Activated CD8-positive, alpha-beta memory T cell treated with anti-CD3 and anti-CD28 coated beads, Interleukin-2, amount 50 U/mL, for 24 hours (primary cell): ENCODE results near the gene ABCB6.

ENCODE experiments used
- DNase-seq: peaks from one replicate; pipeline ENCODE4 v3.0.0-alpha.2; 2020; ENCODE audit errors: extremely low read depth

ABCB6 gene

DNA sequence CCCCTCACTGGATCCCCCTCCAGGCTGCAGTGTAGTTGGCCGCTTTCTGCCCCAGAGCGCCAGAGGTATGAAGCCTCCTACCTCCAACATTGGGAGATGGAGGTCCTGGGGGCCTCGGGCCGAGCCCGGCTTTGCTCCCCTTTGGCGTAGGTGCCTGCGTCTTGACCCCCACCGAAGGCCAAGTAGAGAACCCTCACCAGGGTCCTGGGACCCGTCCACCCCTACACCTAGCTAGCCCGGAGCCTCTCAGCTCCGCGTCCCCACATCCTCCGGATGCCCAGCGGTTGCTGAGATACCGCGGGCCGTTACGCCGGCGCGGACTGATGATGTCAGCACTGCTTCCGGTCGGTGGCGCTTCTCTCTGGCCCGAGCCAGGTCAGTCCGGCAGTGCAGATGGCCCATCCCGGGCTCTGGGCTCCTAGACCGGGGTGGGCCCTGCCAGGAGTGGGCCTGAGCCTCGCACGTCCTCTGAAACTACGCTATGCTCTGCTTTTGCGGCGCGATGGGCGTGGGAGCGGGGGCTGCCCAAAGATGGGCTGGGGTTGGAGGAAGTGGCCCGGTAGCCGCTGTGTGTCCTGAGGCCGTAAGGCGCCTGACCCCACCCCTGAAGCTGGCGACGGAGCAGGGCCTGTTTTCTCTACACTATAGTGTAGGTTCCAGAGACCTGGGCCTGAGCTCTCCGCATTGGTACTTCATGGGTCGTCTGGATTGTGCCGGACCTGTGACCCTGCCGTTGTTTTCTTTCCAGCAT is 26.6 kb upstream of the ABCB6 start, which contains the start of the genes GLB1L and STK16:
Gene GLB1L (minus strand): TSS at position 297 of the 751 bp plus-strand sequence. CDS start 1,871 bp downstream, outside the sequence.
Gene STK16 (plus strand): TSS at position 332 of the 751 bp plus-strand sequence. CDS start 521 bp downstream, outside the sequence.
- DNase-seq = peak; percentile 79

DNA sequence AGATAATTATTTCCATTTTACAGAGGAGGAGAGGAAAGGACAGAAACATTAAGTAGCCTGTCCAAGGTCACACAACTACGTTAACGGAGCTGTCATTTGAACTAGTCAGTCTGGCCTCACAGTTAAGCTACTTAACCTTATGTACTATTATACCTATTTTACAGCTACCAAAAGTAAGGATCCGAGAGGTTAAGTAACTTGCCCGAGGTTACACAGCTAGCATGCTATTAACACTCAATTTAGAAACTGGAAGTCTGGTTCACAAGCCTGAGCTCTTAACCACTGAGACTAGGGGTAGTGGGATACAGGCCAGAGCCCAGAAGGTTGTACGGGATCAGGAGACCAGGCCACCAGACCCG is 26.0 kb upstream of the ABCB6 start:
- no peak for DNase-seq

DNA sequence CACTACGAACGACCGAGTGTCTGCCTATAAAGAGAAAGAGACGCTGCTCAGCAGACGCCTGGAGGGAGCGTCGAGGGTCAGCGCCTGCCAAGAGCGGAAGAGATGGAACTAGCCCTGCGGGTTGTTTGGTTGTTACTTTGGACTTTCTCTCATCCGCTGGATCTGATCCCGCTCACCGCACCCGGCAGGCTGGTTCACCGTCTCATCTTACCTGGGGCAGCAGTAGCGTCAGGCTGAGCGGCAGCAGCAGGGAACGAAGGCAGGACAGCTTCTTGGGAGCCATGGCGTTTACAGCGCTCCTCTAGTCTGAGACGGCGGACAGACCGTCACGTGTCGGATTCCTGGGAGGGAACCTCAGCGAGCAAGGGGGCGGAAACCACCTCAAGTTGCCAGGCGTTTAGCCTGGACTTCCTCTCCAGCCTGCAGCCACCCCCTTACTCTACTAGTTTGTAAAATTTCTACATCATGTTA is 24.6 kb upstream of the ABCB6 start:
- DNase-seq = no peak

DNA sequence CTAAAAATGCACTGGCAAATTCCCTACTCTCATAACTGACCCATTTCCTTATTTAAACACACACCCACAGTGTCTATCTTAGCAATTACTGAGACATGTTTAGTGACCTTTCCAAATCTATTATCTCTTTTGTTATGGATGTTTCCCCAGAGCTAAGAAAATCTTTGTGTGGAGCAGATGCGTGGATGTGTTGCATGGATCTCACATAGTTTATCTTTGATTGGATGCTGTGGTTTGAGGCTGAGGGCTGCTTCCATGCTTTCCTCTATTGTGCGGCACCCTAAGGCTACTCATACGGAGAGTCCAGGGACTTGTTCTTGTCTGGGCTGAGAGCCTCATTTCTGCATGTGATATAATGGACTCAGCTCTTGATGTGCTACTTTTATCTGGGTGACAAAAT is 15.6 kb upstream of the ABCB6 start:
- DNase-seq = no peak

DNA sequence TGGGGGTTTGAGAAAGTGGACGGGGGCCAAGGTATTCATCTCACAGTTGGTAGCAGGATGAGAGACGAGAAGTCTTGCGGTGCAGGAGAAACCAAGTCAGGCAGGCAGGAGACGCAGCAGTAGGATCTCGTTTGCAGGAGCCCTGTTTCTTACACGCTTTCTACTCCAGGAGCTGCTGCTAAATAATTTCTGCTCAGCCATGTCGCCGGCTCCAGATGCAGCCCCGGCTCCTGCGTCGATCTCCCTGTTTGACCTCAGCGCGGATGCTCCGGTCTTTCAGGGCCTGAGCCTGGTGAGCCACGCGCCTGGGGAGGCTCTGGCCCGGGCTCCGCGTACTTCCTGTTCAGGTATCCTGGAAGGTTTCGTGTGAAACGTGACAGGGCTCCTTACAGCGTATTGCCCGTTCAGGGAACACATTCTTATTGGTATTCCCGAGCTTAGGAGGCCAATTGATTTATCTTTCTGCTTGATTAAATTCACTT is 11.3 kb upstream of the ABCB6 start:
- no peak for DNase-seq

DNA sequence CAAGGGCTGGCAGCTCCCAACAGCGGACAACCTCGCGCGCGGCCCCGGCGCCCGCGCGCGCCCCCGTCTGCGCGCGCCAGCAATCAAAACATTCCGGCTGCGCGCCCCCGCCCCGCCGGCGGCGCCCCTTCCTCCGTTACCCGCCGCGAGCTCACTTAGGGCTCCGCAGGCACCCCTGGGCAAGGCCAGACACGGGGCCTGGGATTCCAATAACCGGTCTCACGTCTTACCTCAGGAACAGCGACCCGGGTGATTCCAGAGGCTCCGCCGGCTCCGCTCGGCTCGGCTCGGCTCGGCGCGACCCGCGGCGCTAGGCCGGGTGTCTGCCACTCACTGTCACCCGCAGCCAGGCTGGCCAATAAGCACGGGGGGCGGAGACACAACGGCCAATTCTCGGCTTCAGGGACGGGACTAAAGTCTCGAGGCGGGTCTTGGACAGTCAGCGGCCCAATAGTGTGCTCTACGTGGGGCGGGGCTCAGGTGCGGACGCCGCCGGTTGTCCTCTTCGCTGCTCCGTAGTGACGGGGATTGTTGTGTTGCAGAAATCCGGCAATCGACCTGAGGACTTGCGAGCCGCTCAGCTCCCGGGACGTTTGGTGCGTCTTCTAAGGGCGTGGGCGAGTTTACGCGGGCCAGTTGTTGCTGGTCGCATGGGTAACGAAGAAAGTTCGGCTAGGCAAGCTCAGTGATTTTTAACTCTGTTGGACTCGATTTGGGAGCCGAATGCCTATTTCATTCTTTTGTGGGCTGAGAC is 10.7 kb upstream of the ABCB6 start, which contains the start of the genes ANKZF1 and ATG9A:
Gene ANKZF1 (plus strand): TSS at position 502 of the 754 bp plus-strand sequence. CDS start 452 bp downstream, outside the sequence.
Gene ATG9A (minus strand): TSS at position 332 of the 754 bp plus-strand sequence. CDS start 1,612 bp downstream, outside the sequence.
- peak; percentile 96 for DNase-seq

DNA sequence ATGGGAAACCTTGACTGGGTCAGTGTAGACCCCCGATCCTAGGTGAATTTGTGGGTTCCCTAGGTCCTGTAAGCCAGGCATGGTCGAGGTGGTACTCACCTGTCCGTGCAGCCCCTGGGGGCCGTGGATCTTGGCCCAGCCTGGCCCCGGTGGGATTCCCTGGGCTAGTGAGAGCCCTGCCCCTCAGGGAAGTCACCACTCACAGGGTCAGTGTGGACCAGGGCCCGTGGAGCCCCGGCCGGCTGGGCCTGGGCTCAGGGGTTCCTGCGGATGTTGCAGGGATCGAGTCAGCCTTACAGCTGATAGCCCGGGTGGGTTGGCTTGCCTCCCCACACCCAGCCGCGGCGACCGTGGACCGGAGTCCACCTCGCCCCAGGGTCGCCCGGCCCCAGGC is 10.2 kb upstream of the ABCB6 start:
- DNase-seq = no peak

DNA sequence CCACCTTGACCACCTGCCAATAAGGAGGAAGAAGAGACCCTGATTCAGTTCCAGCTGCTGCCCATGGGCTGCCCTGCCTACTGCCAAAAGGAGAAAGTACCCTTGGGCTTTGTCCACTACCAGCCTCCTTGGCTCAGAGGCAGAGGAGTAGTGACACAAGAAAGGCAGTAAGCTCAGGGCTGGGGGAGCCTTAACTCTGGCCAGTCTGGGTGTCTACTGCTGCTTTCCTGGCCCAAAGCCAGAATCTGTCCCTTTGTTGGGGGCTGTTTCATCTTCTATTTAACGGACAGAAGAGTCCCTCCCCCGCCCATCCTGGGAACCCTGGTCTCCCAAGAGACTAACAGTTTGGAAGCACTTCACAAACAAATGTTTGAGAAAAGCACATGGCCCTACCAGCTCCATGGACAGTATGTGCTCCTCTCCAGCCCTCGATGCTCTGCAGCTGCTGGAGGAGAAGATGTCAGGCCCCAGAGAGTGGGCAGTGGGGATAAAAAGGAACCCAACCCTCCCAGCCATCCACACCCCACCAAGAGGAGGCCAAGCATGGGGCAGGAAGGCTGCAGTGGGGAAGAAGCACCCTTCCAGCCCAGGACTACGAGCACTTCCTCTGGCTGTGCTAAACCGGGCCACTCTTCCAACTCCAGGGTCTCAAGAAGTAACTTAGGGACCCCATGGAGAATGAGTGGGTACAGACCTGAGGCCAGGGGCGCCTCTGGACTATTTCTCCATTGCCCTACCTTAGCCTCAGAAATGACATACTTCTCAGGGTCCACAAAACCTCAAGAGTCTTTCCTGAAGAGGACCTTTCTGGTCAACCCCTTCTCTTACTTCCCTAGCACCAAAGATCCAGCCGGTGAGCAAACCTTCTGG is 9.5 kb upstream of the ABCB6 start:
- DNase-seq = no peak

DNA sequence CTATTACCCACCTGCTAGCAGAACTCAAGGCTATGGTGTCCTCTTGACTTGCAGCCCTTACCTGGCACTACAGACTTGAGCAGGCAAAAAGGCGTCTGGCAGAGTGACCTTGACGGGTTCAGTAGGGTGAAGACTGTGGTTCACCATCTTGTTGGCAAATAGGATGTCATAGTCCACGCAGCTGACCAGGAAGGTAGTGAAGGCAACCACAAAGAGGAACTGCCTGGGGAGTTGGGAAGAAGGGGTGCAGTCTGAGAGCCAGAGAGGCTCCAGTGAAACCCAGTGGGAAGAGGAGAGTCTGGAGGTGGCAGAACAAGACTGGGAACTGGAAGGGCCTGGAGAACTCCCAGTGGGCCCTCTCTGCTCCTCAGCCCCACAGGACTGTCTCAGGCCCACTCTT is 6.6 kb upstream of the ABCB6 start:
- DNase-seq = no peak

DNA sequence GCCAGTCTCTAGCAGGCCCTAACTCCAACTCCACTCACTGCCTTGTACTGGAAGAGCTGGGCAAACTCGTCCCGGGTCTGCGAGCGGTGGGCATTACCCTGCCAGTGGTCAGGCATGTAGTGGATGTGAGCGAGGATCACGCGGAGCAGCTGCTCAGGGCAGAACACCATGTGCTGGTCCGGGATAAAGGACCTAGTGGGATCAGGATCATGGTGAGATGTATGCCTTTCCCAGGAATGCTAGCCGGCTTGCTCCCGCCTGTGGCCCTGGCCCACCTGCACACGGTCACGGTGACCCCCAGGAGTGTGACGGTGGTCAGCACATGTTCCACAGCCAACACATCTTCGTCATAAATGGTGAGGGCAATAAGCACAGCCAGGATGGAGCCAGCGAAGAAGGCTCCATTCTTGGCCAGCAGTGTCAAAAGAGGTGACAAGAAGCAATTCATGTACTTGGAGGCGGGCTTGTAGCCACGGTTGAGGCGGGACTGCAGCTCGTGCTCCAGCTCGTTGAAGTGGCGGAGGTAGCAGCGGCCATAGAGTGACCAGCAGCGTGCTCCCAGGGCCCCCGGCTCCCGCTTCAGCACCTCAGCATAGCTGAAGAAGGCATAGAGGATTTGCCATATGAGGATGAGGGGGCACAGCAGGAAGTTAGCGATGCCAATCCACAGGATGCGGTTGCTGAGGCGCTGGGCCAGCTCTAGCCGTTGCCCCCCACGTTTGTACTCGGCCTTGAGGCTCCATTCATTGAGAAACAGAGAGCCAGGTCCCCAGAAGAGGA is 5.3 kb upstream of the ABCB6 start:
- no peak for DNase-seq

DNA sequence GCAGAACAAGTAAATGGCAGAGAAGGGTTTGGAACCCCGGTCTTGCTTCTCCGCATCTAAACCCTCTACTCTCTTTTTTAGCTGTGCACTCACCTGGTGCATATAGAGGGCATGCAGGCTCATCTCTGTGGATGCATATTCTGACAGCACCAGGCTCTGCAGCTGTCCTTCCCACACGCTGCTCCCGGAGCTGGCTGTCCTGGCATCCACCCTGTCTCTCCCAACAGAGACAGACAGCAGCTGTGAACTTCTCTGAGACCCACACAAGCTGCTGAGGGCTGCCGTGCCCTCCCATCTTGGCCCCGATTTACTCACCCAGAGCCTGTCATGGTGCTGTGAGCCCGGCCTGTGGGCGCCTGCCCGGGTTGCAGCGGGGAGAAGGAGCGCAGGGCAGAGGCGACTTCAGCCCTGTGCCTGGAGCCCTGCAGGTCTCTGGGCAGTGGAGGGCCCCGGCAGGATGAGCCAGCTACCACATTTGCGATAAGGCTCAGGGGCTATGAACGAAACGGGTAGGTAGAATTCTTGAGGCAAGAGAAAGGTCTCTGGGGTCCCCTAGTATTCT is 3.3 kb upstream of the ABCB6 start:
- DNase-seq = no peak

DNA sequence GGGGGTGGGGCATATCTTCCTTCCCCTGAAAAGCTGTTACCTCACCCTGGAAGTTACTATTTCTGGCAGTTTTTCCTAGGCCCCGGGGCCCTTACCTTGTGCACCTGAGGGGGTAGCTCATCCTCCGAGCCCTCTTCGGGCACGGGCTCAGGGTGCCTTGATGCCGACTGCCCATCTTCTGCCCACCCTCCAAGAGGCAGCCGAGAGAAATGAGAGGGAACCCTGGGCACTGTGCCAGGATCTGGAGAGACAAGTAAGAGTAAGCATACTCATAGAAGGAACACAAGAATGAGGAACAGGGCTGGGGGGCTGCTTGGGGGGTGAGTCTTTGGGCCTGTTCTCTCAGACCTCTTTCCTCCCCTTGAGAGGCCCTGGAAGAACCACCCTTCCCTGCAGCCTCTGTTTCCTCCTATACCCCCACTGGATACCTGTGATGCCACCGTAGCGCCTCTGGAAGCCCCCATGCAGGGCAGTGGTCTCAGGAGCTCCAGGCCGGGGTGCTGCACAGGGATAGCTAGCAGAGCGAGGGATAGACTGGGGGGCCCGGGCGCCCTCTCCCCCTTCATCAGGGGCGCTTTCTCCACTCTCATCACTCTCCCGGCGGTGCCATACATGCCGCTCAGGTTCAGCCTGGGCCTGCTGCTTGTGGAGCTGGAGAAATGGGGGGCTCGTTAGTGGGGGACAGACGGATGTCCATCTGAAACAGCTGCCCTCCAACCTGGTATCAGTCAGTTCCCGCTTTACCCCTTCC is 2.1 kb upstream of the ABCB6 start:
- no peak for DNase-seq

DNA sequence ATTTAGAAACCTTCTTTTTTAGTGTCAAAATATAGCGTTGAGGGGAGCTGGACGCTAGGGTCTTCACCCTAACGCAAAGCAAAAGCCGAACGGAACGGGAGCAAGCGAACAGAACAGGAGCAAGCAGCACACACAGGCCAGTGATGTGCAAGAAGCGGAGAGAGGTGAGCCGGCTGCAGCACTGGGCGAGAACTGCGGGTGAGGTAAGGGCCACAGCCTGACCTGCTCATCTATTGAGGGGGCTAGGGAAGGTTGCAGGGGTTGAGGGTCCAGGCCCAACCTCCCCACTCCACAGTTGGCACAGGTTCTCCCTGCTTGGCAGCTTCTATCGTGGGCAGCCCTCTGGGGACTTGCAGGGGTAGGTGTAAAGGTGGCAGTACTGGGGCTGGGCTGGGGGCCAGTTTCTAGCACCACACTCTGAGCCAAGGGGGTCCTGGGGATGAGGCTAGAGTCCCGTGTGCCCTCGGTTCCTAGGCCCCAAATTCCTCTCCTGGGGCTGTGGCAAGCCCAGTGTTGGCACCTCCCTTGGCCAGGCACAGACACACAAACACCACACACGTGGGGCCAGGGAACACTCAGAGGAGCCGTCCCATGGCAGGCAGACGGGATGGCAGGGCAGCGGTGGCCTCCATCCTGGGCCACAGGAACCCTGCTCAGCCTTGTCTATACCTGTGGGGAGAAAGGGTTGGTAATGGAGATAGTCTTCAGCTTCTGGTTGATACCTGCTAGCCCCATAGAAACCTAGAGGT is 1.2 kb upstream of the ABCB6 start:
- no peak for DNase-seq

DNA sequence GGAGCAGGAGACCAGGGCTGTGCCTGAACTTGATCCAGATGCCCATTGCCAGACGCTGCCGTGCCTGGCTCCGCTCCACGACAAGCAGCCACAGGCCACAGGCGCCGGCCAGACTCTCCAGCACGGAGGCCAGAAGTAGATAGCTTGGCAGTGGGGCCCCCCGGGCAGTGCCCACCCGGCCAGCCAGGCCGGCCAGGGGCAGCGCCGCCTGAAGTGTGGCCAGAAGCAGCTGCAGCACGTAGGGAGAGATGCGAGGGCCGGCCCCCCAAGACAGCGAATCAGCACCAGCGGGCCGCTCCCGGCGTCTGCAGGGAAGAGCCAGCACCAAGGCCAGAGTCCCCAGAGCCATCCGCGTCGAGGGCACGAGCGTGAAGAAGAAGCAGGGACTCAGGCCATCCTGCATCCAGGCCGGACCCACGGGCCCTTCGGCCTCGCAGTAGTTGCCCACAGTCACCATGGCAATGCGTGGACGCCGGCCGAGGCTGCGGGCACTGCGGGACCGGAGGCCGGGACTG is 484 bp downstream of the ABCB6 start:
- DNase-seq = no peak

DNA sequence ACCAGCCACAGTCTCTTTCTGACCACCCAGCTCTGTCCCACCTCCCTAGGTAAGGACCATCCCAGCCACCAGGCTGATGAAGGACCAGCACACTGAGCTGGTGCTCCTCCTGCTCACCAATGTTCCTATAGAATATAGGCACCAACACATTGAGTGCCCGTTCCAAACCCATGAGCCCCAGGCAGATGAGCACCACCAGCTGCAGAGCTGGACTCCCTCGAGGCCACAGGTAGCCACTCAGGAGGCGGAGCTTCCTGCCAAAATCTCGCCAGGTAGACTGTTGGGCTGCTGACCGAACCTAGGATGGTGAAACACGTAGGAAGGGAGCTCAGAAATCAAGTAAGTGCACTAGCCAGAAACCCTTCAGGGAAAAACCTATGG is 2.2 kb downstream of the ABCB6 start:
- DNase-seq = no peak

DNA sequence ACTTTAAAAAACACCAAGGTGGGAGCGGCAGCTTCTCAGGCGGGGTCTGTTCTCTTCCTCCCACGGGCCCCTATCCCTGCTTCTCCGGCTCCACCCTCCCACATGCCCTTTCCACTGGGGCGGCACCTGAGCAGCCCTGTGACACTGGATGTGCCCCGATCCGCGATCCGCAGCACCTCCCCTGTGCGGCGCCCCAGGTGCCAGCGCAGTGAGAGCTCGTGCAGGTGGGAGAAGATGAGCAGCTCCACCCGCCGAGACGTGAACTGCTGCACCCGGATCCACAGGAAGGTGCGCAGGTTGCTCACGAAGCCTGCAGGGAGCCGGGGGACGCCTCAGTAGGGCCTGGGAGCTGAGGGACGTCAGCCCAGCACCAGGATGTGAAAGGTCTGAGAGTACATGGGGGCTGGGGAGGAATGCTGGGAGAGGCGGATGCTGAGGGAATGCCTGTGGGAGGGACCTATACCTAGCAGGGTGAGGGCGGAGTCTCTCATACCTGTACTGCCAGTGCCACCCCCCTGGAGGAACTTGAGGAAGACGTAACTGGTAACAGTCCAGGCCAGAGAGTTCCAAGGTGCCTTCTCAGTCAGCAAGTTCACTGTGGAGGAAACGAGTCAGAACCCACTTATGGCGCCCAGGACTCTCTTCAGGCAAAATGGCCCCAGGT is 2.8 kb downstream of the ABCB6 start:
- DNase-seq = no peak

DNA sequence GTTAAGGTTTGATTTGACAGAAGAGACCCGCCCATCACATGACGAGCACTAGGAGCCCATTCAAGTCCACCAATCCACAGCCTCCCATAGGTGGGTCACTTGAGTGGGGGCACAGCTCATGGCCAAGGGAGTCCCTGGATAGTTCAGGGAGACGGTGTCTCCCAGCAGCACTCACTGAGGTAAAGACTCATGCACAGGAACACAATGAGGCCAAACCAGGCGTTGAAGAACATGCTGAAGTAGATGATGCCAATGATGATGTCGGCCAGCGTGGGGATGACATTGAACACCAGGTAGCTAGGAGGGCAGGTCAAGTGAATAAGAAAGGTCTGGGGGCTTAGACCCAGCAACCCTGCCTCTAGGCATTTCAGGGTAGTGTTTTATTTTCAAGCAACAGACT is 4.0 kb downstream of the ABCB6 start:
- DNase-seq = no peak

DNA sequence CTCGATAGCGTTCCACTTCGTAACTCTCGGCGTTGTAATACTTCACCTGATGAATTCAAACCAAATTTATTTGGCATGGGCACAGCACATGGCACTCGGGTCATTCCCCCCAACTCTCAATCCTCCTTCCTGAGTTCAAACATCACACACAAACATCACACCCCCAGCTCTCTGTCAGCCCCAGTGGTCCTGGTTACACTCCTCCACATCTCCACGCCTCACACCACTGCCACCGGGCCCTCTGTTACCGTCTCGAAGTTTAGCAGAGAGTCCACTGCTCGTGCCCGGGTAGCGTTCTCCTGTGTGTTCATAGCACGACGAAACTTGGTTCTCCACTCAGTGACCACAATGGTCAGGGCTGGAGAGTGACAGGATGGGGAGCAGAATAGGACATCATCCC is 4.6 kb downstream of the ABCB6 start:
- DNase-seq = no peak
